ENCODE measurements around the gene FEM1C.
A peak's percentile ranks its signal among the peaks of the same experiment; 100 is the strongest.
"Not testable (repeated sequence)": the region's sequence is repeated elsewhere in the genome, so short reads cannot be mapped to it uniquely, and the experiment has no call there.

Gene FEM1C

DNA sequence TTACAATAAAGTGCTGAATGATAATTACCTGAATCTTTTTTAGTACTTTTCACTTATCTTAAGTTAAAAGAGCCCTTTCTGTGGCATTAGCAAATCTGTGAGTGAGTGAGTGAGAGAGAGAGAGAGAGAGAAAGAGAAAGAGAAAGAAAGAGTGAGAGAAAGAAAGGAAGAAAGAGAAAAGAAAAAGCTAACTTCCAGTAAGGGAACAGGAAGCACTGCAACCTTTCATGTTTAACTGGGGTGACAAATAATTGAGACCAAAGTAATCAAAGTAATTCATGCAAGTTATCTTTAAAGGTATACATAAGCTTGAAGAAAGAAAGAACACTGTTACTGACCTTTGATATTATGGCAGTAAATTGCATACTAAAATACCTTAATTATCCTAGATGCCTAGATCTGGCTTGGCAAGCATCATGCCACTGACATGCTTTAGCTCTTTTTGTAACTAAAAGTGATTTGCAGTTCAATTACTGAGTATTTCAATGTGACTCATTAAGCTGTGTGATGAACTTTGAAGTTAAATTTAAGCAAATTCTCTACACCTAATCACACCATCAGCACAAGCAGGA is 21.7 kb downstream of the FEM1C start:
- no peak for DNase-seq

DNA sequence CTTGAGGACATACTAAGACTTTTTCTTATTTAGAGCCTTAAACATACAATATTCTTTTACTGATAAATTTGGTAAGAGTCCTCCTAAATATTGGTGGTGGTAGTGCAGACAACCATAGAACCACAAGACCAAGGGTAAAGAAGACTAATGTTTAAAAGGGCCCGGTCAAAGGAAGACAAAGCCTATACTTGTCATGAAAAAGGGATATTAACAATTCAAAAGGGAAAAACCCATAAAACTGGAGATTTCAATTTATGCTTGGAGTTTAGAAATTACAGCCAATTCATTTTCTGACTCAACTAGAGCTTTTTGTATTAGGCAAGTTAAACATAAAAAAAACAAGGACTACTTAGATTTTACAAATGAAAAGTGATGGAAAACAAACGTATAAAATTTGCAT is 24.4 kb downstream of the FEM1C start:
- DNase-seq, result no peak

DNA sequence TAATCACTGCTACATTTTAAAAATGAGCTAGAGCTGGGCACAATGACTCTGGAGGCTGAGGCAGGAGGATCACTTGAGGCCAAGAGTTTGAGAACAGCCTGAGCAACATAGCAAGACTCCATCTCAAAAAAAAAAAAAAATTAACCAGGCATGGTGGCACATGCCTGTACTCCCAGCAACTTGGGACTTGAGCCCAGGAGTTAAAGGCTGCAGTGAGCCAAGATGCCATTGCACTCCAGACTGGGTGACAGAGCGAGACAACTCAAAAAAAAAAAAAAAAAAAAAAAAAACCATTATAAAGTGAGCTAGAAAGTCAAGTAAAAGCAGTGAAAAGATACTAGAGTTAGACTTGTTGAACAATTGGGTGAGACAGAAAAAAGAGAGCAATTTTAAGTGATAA is 28.2 kb downstream of the FEM1C start:
- DNase-seq, result no peak

DNA sequence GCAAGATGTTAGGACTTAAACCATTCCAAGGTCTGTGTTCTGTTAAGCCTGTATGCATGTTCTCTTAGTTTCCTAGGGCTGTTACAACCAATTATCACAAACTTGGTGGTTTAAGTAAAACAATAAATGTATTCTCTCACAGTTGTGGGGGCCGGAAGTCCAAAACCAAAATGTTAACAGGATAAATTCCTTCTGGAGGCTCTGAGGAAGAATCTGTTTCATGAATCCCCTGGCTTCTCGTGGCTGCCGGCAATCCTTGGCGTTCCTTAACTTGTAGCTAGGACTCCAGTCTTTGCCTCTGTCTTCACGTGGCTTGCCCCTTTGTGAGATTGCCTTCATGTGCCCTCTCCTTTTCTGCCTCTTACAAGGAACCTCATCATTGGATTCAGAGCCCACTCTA is 30.4 kb downstream of the FEM1C start:
- no peak for DNase-seq

DNA sequence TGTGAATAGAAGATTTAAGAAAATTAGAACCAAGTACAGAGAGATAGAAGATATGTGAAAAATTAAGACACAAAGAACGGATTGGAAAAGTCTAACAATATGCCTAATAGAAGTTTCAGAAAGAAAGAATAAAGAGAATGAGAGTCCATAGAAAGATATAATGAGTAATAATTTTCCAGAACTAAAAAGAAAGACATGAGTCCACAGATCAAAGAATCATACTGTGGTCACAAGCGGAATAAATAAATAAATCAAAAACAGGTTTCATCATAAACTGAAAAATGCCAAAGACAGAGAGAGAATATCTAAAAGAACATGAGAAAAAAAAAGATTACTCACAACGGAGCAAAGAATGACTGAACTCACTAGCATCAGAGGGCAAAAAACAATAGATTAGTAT is 32.9 kb downstream of the FEM1C start:
- DNase-seq, result no peak

DNA sequence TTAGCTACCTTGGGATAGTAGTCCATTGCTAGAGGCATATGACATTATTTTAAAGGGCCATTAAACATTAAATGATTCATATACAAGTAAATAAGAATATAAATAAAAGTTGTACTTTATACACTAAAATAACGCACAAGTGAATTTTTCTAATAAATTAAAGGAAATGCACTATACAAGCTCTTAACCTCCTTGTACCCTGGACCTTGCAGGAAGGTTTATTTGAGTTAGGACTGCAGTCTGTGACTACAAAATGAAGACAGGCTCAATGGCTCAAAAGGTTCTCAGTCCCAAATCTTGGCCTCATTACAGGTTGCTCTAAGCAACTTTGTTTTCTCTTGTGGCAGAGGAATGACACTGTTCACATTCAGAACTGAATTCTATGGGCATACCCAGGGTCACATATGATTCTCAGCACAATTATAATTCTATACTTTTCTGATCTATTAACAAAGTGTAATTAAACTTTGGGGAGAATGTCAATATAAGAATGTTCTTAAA is 34.4 kb downstream of the FEM1C start:
- peak in 1 of 56 donors; percentile 8 for DNase-seq

DNA sequence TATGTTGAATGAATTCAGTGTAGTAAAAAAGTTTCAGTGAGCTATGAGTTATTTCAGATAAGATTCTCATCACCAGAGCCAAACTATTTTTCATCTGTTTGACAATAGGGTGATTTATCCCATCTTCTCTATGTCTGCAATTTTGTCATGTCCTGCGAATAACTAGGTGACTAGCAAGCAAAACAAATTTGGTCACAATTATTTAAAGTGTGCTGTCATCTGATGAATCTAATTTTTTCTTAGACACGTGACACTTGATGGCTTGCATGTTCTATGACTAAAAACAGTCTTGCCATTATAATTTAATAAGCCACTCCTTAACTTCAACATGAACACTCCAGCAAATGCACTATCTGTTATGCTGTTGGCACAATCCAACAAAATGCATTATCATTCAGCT is 35.0 kb downstream of the FEM1C start:
- no peak for DNase-seq

DNA sequence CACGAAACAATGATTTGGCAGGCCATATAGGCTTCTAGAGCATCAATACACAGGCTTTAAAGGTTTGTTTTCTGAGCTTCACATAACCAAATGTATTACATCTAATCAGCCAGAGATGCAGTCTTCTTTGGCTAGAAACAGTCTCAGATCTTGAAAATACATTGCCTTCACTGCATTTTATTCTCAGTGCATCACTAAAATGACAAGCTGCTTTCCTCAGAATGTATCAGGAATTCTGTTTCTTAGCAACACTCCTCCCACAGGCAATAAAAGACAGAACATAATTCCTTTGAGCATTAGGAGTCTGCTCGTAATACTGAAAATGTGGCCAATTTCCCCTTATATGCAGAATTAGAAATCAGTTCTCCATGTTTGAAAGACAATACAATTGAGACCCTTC is 36.9 kb downstream of the FEM1C start:
- DNase-seq, result no peak

DNA sequence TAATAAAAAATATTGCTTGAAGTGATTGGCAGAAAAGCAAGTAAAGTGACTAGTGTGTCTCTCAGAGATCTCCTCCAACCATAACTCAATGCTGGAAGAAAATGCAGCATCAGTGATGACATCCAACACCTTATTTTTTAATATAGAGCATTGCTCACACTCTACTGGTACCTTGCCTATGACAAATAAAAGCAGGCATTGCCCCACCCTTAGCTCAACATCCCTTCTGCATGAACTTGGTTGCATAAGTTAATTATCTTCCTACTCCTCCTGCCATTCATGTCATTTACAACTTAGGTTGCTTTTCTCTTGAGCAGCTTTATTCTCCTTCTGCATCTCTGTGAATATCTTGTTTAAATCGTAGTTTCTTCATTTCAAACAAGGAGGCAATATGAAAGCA is 41.2 kb downstream of the FEM1C start:
- DNase-seq, result no peak

DNA sequence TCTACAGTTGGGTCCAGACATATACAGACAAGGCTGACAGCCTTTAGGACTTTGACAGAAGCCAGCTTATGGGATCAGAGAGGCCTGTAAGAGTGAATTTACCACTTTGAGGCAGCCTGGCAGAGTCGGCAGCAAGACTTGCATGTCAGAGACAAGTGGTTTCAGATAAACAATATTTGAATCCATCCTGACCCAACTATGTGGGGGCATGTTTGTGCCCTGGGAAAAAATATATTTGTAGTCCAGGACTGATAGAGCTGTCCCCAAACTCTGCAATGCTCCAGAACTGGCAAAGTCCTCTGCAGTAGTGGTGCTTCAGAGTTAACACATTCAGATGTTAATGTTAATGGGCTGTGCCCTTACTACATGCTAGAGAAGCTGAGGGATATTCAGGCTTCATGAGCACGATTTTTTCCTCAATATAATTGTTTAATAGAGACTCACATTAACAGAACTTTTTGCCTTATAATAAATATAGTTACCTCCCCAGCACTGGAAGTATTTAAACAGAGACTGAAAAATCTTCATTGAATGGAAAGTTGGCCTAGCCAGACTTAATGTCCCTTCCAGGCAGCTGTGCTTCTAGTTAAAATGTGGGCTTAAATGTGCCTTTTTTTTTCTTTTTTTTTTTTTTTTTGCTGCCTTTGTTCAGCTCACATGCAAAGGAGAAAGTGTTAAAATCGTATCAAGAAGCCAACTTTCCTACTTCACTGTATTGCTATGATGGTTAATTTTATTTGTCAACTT is 42.9 kb downstream of the FEM1C start:
- DNase-seq, result no peak

DNA sequence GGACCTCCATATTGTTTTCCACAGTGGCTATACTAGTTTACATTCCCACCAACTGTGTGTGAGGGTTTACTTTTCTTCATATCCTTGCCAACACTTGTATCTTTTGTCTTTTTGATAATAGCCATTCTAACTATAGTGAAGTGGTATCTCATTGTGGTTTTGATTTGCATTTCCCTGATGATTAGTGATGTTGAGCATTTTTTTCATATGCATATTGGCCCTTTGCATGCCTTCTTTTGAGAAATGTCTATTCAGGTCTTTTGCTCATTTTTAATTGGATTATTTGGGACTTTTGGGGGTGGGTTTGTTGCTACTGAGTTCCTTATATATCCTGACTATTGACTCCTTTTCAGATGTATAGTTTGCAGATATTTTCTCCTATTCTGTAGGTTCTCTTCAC is 44.4 kb downstream of the FEM1C start:
- no peak for DNase-seq

DNA sequence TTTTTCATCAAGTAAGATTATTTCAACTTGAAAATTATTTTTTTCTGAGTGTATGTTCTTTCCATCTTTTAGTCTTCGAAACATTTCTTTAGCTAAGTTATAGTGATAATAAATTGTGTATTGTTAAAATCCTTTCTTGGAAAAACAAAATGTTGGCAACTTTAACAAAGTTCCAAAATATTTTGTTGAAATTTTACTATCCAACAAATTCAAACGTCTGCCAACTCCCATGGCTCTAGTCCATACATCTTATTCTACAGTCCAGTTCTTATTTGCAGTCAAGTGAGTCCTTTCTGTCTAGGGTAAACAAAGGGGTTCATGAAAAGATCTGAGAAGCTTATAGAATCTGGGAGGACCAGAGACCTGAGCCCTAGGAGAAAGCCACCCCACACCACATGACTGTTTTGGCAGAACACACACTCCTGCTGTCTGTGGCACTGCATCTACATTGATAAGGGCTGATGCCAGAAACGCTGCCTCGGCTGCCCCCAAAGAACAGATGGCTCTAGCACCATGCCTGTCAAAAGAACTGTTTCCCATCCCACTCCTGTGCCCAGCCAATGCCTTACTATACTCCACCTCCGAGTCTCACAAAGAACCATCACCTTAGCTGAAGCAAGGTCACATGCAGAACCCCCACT is 47.5 kb downstream of the FEM1C start:
- DNase-seq, result peak in 1 of 56 donors; percentile 5

DNA sequence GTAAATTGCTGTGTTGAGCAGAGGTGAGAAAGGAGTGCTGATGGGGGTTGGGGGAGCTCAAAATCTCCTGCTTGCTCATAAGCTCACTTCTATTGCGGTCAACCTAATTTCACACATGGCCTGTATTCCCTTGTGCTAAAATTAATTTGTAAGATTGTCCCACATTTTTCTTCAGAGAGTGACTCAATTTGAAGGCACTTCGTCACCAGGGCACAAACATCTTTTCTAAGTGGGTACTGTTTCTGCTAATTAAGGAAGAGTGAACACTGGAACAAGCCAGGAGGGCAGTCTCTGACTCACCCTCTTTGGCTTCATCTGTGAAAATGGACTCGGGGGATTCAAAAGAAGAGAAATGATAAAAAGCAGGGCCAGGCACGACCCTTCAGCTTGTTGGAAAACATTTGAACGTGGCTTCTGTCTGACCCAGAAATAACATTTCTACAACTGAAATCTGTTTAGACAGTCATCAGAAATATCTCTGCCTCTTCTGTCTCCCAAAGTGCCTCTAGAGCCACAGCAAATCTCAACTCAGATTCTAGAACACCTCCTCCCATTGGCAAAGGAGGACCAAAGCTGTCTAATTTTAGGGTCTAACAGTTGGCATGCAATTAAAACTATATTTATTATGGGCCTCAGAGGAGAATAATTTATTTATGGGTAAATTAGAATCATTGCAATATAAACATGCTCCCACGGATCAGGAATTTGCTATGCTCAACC is 49.8 kb downstream of the FEM1C start:
- DNase-seq, result peak in 5 of 56 donors; percentile 7 to 30 (median 22)

DNA sequence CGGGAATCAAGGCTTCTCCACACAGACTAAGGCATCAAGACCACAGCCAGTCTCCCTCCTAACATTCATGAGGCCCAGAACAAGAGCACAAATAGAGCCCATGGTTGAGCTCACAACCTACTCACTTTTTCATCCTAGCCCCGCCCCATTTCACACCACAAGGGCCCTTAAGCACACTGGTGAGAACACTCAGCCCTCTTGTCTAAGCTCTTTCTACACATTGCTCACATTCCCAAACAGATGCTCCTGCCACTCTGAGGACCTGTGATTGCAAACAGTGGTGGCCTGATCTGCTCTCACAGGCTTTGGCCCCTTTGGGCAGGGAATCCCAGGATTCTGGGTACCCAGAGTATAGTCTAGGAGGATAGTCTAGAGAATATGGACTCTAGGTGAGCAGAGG is 54.0 kb downstream of the FEM1C start:
- DNase-seq, result no peak

DNA sequence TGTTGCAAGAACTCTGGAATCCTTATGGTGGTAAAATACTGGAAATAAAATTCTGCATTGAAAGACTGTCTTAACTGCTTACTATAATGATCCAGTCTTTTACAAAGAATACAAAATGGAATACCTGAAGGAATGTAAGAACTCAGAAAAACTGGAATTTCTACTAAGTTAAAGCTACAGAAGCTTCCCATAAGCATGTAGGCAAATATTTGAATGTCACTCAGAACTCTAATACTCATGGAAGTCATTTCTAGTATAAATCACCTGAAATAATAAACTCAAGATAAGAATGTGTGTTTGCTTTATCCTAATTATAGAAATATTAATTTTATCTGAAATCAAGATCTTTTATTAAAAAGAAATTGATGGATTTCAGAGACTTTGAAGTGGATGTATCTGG is 54.8 kb downstream of the FEM1C start:
- DNase-seq, result no peak

DNA sequence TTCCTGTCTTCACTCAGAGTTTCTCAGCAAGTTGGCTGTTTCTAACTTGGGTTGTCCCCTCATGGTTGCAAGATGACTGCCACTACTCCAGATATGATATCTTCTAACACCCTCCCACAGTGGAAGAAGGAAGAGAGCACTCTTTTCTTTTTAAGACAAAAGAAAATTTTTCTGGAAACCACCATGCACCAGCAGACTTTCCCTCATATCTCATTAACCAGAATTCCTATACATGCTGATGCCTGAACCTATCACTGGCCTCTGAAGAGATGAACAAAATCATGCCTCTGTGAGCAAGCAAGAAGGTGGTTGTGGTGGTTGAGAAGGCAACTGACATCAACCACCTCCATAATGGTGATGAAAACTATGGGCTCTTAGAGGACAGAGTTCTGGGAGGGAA is 56.8 kb downstream of the FEM1C start:
- no peak for DNase-seq

DNA sequence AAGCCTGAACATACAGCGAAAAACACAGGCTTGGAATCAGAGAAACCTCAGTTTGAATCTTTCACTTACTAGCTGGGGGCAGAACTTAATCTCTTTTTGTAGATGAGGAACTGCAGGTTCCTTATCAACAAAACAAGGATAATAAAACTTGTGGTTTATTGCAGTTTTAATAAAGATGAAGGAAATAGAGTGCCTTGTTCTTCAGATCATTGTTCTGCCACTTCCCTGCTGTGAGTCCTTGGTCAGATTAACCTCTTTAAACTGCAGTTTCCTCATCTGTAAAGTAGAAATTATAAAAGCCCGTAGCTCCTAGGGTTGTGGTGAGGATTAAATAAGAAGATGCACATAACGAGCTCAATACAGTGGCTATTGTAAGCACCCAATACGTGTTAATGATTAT is 57.4 kb downstream of the FEM1C start:
- no peak for DNase-seq

DNA sequence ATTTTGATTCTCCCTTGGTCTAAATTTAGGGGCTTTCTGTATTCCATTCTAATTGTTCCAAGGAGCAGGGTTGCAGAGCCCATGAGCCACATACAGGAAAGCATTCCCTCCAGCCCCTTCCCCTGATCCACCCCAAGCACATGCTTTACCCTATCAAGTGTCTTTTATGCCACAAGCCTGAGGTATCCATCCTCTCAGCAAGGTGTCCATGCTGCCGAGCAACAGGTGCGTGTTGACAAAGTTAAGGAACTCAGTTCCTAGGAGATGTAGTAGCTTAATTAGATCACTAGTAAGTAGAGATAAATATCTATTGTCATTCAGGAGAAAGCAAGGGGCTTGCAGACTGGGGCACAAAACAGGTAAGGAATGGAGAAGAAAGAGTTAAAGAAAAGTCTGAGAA is 57.8 kb downstream of the FEM1C start:
- DNase-seq, result no peak

DNA sequence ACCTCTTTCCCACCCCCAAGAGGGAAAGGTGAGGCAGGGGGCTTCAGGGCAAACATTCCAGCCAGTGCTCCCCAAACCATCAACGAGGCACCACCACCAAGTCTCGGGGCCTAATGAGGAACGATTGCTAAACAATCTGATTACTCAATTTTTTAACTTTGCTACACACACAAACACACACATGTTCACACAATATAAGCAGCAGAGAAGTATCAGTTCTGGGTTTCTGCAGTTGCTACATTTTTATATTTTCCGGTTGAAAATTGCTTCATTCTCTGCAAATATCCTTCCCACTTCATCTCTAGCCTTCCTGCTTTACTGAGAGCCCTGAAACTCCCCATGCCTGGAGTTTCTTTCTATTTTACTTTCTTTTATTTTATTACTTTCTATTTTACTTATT is 60.2 kb downstream of the FEM1C start:
- DNase-seq, result no peak

DNA sequence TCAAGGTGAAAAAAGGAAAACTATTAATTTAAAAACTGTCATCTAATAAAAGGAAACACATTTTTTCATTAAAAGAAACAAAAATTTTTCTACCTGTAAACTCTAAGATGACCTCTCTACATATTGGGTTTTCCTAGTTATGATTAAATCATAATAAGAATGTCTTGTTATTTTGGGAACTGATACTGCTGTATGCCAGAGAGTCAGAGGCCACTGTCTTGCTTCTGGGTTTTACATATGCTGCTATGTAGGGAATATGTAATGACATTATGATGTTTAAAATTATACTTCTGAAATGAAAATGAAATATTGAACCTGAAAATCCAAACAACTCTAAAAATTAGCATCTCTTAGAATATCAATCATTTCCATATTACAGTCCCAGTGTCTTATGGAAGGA is 63.7 kb downstream of the FEM1C start:
- DNase-seq, result no peak

DNA sequence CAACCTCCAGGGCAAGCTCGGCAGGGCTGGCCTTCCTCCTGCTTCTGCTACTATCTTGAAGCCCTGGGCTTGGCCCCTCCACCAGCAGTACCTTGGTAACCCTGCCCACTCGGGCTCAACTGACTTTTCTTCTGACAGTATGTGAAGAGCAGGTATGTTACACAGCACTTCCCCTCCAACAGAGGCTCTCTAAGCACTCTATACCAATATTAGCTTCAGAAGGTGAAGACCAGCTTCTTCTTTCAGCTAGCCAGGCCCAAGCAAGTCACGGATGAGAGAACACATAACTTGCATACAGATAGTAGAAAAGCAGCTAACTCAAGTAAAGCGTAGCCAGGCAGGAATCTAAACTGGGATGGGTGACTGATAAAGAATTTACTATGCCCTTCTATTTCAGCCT is 64.3 kb downstream of the FEM1C start:
- DNase-seq, result no peak

DNA sequence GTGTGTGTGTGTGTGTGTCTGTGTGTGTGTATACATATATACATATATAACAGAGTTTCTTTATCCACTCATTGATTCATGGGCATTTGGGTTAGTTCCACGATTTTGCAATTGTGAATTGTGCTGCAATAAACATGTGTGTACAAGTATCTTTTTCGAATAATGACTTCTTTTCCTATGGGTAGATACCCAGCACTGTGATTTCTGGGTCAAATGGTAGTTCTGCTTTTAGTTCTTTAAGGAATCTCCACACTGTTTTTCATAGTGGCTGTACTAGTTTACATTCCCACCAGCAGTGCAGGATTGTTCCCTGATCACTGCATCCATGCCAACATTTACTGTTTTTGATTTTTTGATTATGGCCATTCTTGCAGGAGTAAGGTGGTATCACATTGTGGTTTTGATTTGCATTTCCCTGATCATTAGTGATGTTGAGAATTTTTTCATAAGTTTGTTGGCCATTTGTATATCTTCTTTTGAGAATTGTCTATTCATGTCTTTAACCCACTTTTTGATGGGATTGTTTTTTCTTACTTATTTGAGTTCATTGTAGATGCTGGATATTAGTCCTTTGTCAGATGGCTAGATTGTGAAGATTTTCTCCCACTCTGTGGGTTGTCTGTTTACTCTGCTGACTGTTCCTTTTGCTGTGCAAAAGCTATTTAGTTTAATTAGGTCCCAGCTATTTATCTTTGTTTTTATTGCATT is 65.3 kb downstream of the FEM1C start:
- DNase-seq, result not testable (repeated sequence)

All from amygdala (tissue), 56 donors.